ENCODE data around the gene IFT172.

IFT172 gene

GRCh38 chr2:27421660-27422250, 67.8 kb downstream of the IFT172 start:
- DNase-seq = no peak

- no peak for DNase-seq
Observed at GRCh38 chr2:27420996-27421395, 68.5 kb downstream of the IFT172 start.

GRCh38 chr2:27416151-27416550, 73.4 kb downstream of the IFT172 start:
- no peak for DNase-seq

- no peak for DNase-seq
Observed at GRCh38 chr2:27412419-27413152, 77.0 kb downstream of the IFT172 start.

- peak; percentile 96 for DNase-seq
Observed at GRCh38 chr2:27409321-27410073, 80.0 kb downstream of the IFT172 start, which contains the start of gene PPM1G. Gene PPM1G, minus strand, starts transcription at chr2:27409591. Its CDS starts 169 bp downstream, at chr2:27409422.

- peak; percentile 27 for DNase-seq
Observed at GRCh38 chr2:27408601-27409320, 80.8 kb downstream of the IFT172 start.

GRCh38 chr2:27407798-27408491, 81.6 kb downstream of the IFT172 start:
- no peak for DNase-seq

GRCh38 chr2:27400348-27401135, 89.0 kb downstream of the IFT172 start:
- no peak for DNase-seq

- no peak for DNase-seq
Observed at GRCh38 chr2:27398962-27399361, 90.6 kb downstream of the IFT172 start.

Measured in stimulated activated CD4-positive, alpha-beta T cell treated with anti-CD3 and anti-CD28 coated beads, Interleukin-1b, Interleukin-23, amount 100 ng/mL, for 48 hours (primary cell).